HG03039 (cell line): ENCODE data around the gene DCLK1.

Source experiments
- ATAC-seq: cut with Tn5 transposase; IDR thresholded peaks from one replicate; pipeline ENCODE4 v1.9.1; 2021; ENCODE audit warnings: mild to moderate bottlenecking, moderate library complexity; ENCODE audit not compliant: unreplicated experiment

Gene DCLK1

GRCh38 chr13:35909837-35910540 is 221.2 kb downstream of the DCLK1 start:
- no peak for ATAC-seq

DNA sequence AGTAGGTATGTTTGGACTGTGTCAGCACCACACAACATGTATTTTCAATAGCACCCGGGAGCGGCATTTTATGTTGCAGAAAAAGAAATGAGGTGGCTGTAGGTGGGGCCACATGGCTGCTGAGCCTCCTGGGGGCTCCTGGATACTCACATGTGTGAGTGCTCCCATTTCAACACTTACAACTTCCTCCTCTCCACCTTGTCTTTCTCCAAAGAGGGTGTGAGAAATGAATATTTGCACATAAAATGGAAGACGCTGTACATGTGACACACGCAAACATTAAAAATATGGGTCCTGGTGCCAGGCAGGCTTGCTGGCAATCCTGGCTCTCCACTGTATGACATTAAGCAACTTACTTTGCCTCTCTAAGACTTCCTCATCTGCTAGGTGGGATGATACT is 222.1 kb downstream of the DCLK1 start:
- ATAC-seq: no peak

- no peak for ATAC-seq
Measured at GRCh38 chr13:35908226-35908625, 223.0 kb downstream of the DCLK1 start.

DNA sequence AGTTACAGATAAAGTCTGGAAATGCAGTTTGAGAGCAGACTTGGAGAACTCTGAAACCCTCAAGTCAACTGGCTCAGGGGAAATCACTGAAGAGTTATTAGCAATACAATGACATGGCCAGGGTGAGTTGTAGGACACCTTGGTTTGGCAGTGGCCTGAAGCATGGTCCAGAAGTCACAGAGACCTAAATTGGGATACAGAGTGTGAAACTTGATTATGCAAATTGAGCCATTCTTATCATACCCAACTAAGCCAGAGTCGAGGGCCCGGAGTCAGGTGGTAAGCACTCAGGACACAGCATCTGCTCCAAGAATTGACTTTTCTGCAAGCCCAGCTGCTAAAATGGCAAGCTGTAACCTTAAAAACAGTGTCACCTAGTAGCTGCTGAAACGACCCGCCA is 224.5 kb downstream of the DCLK1 start:
- no peak for ATAC-seq

GRCh38 chr13:35903075-35903474 is 228.1 kb downstream of the DCLK1 start:
- no peak for ATAC-seq

DNA sequence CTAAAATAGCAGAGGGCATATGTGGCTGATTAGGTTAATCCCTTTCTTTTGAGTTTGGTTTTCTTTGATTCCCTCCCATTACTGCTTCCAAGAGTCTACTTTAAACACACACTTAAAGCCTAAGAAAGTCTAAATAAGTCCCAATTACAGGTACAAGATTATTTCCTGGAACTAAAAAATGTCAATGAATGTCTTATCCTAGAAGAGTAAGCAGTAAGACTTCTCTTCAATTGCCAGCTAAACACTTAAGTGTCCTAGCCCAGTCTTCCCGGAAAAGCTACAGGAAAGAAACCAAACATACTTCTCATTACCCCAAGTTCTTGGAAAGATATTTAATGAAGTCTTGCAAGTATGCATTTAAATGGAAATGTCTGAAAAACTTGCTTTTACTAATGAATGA is 233.1 kb downstream of the DCLK1 start:
- ATAC-seq: no peak

GRCh38 chr13:35894636-35895035 is 236.5 kb downstream of the DCLK1 start:
- ATAC-seq: no peak

GRCh38 chr13:35892837-35893814 is 238.1 kb downstream of the DCLK1 start:
- no peak for ATAC-seq

GRCh38 chr13:35891507-35892441 is 239.4 kb downstream of the DCLK1 start:
- no peak for ATAC-seq

- ATAC-seq: no peak
Measured at GRCh38 chr13:35889560-35889959, 241.6 kb downstream of the DCLK1 start.

DNA sequence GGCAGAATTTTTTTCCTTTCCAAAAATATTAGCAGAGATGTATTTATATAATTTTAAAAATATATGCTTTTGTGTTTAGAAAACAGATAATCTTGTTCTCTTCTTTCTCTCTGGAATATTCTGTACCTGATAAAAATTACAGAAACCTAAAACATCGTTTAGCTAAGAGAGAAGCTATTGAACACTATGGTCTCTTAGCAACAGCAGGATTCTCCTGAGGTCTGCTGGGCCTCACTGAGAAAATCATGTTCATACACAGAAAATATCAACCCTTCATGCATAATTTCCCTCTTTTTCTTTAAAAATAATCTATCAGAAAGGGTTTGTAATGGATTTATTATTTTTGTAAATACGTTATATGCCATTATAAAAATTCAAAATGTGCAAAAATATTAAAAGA is 242.2 kb downstream of the DCLK1 start:
- ATAC-seq: no peak

DNA sequence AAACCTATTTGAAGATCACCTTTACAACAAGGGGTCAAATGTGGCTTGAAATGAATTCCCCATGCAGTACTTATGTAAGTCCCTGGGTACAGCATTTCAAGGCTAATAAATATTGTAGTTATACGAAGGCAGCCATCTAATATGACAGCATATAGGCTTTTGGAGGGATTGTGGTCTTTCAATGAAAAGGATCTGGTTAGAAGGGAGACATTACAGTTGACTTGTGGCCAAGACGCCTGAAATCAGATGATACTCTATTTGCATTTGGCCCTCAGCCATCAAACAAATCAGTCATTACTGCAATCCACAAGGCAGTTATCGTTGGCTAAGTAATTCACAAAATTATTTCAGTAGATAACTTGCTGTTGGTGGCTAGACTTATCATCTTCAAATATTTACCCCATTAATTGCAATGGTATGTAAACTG is 242.7 kb downstream of the DCLK1 start:
- no peak for ATAC-seq

GRCh38 chr13:35887115-35887666 is 244.0 kb downstream of the DCLK1 start:
- ATAC-seq: no peak

DNA sequence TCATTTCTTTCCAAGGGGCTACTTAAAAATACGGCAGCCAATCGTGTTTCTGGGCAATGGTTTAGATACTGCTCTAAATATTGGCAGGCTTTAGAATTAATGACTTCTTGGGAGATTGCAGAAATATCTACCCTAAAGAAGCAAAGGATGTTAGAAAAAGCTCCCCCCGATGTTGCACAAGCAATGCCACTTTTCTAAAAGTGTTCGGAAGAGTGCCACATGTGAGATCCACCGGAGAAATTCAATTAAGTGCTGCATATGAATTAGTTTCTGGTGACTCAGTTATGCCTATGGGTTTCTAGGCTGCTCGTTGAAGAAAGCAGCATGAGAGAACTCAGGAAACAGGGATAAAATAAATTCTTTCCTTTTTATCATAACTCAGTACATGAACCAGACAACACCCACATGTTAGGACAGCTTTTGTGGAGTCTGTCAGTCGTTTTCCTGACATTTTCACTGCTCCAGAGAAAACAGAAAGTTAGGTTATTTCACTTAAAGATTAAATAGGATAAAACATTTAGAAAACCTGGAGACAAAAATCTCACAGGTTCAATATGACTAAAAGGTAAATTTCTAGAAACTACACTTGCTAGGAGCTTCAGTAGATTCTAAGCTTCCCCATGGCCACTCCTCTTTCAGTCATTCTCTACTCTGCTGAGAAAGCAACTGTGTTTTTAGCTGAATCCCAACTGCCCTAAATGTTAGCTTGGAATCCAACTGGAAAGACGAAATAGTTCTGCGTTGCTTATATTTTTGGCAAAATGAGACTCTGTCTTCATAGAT is 244.7 kb downstream of the DCLK1 start:
- ATAC-seq: no peak

- ATAC-seq: no peak
Measured at GRCh38 chr13:35884211-35884760, 246.9 kb downstream of the DCLK1 start.

- no peak for ATAC-seq
Measured at GRCh38 chr13:35882722-35883497, 248.3 kb downstream of the DCLK1 start.

GRCh38 chr13:35881360-35881759 is 249.8 kb downstream of the DCLK1 start:
- ATAC-seq: no peak

GRCh38 chr13:35879111-35879510 is 252.1 kb downstream of the DCLK1 start:
- ATAC-seq: no peak

- ATAC-seq: no peak
Measured at GRCh38 chr13:35876601-35877000, 254.6 kb downstream of the DCLK1 start.
